OCI-LY3 (cell line): ENCODE results near the gene EDDM3A.

ENCODE experiments used
- H2AFZ ChIP-seq: fragments of 200-600, 300-600 bp; shearing (Covaris generic); 2 replicates; pipeline ENCODE4 v1.6.0; 2014; ENCODE audit warnings: antibody characterized with exemption, low read depth, low read length
- H3K27ac ChIP-seq: fragments of 200-600, 300-600 bp; sonication (generic); 2 replicates; pipeline ENCODE4 v1.5.1; 2014; ENCODE audit warnings: mild to moderate bottlenecking, low read length, moderate library complexity, mixed read lengths
- H3K27me3 ChIP-seq: fragments of 200-600, 300-600 bp; sonication (generic); 2 replicates; pipeline ENCODE4 v1.6.1; 2014; ENCODE audit warnings: low read depth, low read length, mixed read lengths
- H3K36me3 ChIP-seq: fragments of 200-600, 300-600 bp; sonication (generic); replicated peaks from 2 replicates; pipeline ENCODE3; 2014; ENCODE audit warnings: low read depth, low read length, mixed read lengths
- H3K4me1 ChIP-seq: fragments of 300-600, 200-600 bp; sonication (generic); 2 replicates; pipeline ENCODE4 v1.6.1; 2014; ENCODE audit warnings: low read length, mixed read lengths
- H3K4me2 ChIP-seq: fragments of 200-600, 300-600 bp; sonication (generic); 2 replicates; pipeline ENCODE4 v1.6.1; 2014; ENCODE audit warnings: low read length, mixed read lengths
- H3K4me3 ChIP-seq: fragments of 300-600, 200-600 bp; sonication (generic); 2 replicates; pipeline ENCODE4 v1.5.1; 2014; ENCODE audit warnings: antibody characterized with exemption, mild to moderate bottlenecking, low read length, moderate library complexity
- H3K79me2 ChIP-seq: fragments of 300-600, 200-600 bp; shearing (Covaris generic); 2 replicates; pipeline ENCODE4 v1.6.1; 2014; ENCODE audit warnings: mild to moderate bottlenecking, low read length, mixed read lengths
- H3K9ac ChIP-seq: fragments of 300-600, 200-600 bp; shearing (Covaris generic); 2 replicates; pipeline ENCODE4 v1.6.0; 2014; ENCODE audit warnings: mild to moderate bottlenecking, low read length, moderate library complexity
- H3K9me3 ChIP-seq: fragments of 200-600, 300-600 bp; shearing (Covaris generic); 2 replicates; pipeline ENCODE4 v1.6.1; 2014; ENCODE audit warnings: low read length, mixed read lengths; ENCODE audit not compliant: insufficient read depth
- H4K20me1 ChIP-seq: fragments of 200-600, 300-600 bp; sonication (generic); 2 replicates; pipeline ENCODE4 v1.6.1; 2016; ENCODE audit warnings: low read length, mixed read lengths; ENCODE audit not compliant: insufficient read depth
- EZH2phosphoT487 ChIP-seq: fragments of 200-600 bp; shearing (Covaris generic); IDR thresholded peaks from 2 replicates; pipeline ENCODE4 v1.6.1; 2018; ENCODE audit warnings: antibody characterized with exemption, mixed run types, low read depth
- TF ChIP-seq, protein P1 (sequence below): fragments of 200-600, 300-600 bp; sonication (generic); IDR thresholded peaks from 2 replicates; pipeline ENCODE4 v1.5.1; 2014; ENCODE audit warnings: antibody characterized with exemption, low read length, low read depth

The EDDM3A gene

DNA sequence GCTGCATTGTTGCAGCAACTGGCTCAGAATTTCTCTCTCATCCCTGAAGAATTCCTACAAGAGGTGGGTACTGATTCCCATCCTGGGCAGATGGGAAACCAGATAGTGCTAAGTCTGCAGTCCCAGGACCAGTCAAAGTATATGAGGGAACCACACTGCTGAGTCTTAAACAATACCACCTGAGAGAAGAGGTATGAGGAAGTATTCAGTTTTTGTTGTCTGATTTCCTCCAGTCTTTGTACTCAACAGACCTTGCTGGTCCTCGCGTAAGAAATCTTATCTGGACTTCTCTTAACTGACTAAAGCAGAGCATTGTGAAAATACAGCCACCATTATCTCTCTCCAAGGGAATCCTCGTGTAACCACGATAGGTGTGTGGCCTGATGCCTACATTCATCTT, 3.6 kb upstream of the EDDM3A start:
- Histone ChIP-seq H3K9ac (no peak overlapping the region), H4K20me1 (no peaks in the 10 kb centered on the region), H3K4me1 (no peaks in the 10 kb centered on the region), H3K9me3 (no peaks in the 10 kb centered on the region), H3K4me3 (no peak overlapping the region), H3K27me3 (no peaks in the 10 kb centered on the region), H3K79me2 (no peaks in the 10 kb centered on the region), H3K4me2 (no peak overlapping the region), H3K27ac (no peak overlapping the region), H2AFZ (no peak overlapping the region), H3K36me3 (no peaks in the 10 kb centered on the region)
- TF ChIP-seq EZH2phosphoT487 = no peak
- TF ChIP-seq, protein P1, sequence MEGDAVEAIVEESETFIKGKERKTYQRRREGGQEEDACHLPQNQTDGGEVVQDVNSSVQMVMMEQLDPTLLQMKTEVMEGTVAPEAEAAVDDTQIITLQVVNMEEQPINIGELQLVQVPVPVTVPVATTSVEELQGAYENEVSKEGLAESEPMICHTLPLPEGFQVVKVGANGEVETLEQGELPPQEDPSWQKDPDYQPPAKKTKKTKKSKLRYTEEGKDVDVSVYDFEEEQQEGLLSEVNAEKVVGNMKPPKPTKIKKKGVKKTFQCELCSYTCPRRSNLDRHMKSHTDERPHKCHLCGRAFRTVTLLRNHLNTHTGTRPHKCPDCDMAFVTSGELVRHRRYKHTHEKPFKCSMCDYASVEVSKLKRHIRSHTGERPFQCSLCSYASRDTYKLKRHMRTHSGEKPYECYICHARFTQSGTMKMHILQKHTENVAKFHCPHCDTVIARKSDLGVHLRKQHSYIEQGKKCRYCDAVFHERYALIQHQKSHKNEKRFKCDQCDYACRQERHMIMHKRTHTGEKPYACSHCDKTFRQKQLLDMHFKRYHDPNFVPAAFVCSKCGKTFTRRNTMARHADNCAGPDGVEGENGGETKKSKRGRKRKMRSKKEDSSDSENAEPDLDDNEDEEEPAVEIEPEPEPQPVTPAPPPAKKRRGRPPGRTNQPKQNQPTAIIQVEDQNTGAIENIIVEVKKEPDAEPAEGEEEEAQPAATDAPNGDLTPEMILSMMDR = no peak

DNA sequence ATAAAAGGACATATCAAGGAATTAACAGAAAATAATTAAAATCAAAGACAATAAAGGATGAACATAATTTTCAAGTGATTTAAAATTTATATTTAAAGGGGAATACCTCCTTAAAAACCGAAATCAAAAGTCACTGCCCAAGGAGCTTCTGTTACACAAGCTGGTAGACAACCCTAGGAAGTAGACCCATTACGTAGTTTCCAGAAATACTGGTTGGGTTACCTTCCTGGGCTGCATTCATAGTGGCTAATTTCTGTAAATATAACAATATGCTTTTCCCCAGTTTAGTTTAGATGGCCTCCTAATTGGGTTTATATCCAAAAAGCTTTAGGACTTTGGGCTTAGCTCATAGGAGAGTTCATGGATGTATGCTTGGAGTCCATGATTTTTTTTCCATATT, 2.1 kb upstream of the EDDM3A start:
- H3K9me3 ChIP-seq = no peaks in the 10 kb centered on the region
- no peaks in the 10 kb centered on the region for H4K20me1 ChIP-seq
- H3K79me2 ChIP-seq = no peaks in the 10 kb centered on the region
- H3K4me2 ChIP-seq = no peak overlapping the region
- no peak overlapping the region for H2AFZ ChIP-seq
- H3K4me3 ChIP-seq = no peak overlapping the region
- no peak overlapping the region for H3K9ac ChIP-seq
- no peak overlapping the region for H3K27ac ChIP-seq
- TF ChIP-seq, protein P1 = no peak
- TF ChIP-seq EZH2phosphoT487 = no peak
- no peaks in the 10 kb centered on the region for H3K4me1 ChIP-seq
- H3K36me3 ChIP-seq = no peaks in the 10 kb centered on the region
- no peaks in the 10 kb centered on the region for H3K27me3 ChIP-seq

DNA sequence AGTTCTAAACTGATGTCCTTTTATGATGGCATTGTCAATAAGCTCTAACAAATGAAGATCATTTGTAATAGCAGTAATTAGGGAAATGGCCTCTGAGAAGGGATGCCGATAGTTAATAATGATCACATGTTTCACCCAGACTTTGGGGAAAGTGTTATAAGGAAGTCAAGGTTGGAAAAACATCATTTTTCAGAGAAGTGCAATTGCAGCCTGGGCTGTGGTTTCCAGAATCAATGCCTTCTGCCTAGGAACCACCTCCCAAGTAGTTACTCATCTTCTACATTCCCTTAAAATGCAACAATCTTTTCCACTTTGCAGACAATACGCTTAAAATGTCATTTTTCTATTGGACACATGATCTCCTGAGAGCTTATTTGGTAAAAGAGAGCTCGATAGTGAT, 879 bp downstream of the EDDM3A start:
- H3K79me2 ChIP-seq = no peaks in the 10 kb centered on the region
- no peaks in the 10 kb centered on the region for H3K4me1 ChIP-seq
- no peak overlapping the region for H3K4me3 ChIP-seq
- no peaks in the 10 kb centered on the region for H3K9me3 ChIP-seq
- no peak overlapping the region for H3K9ac ChIP-seq
- no peaks in the 10 kb centered on the region for H3K27me3 ChIP-seq
- no peak overlapping the region for H3K27ac ChIP-seq
- no peak overlapping the region for H2AFZ ChIP-seq
- no peaks in the 10 kb centered on the region for H4K20me1 ChIP-seq
- no peak for TF ChIP-seq EZH2phosphoT487
- TF ChIP-seq, protein P1 = no peak
- H3K4me2 ChIP-seq = no peak overlapping the region
- H3K36me3 ChIP-seq = no peaks in the 10 kb centered on the region

DNA sequence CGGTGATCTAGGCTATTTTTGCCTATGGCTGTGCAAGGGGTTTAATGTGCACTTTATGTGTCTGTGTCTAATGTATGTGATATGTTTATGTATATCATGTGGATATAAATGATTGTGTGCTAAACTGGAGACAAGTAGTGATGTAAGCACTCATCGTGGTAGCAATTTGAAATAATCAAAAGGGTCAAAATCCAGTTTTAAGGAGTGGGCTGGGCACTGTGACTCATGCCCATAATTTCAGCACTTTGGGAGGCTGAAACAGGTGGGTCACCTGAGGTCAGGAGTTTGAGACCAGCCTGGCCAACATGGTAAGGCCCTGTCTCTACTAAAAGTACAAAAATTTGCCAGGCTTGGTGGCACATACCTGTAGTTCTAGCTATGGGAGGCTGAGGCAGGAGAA, 2.8 kb downstream of the EDDM3A start:
- no peaks in the 10 kb centered on the region for H4K20me1 ChIP-seq

More for the DNA sequence above, 2.8 kb downstream of the EDDM3A start:
- H3K27ac ChIP-seq = no peak overlapping the region
- TF ChIP-seq, protein P1 = no peak
- TF ChIP-seq EZH2phosphoT487 = no peak
- no peak overlapping the region for H3K9ac ChIP-seq
- no peak overlapping the region for H3K4me2 ChIP-seq
- H3K27me3 ChIP-seq = no peaks in the 10 kb centered on the region
- H3K4me3 ChIP-seq = no peak overlapping the region
- H3K9me3 ChIP-seq = peaks cover 10% of the 10 kb centered on the region; the same call in 1 of the 2 replicates
- no peaks in the 10 kb centered on the region for H3K79me2 ChIP-seq
- no peaks in the 10 kb centered on the region for H3K36me3 ChIP-seq
- H2AFZ ChIP-seq = no peak overlapping the region
- H3K4me1 ChIP-seq = no peaks in the 10 kb centered on the region
